Caco-2 (cell line): ENCODE data around the gene TPM1. TPM values are rescaled to one million over a fixed set of nuclear protein-coding genes. Genes with fewer than 3 reads are reported as not detected.

Experiments used
- BruUV-seq: library from RNA; stranded (reverse); fragments of 400-500 nt; replicated peaks from 2 replicates; lab custom pipeline; 2021; lab: Mats Ljungman, UMichigan
- CTCF ChIA-PET: fragments of 300-600 bp; sonication (Branson Sonifier 250); formaldehyde crosslinking; loops from one replicate; lab custom pipeline; 2022; ENCODE audit warnings: antibody characterized with exemption; lab: Charles Lee
- POLR2A ChIA-PET: fragments of 300-600 bp; sonication (Branson Sonifier 250); formaldehyde crosslinking; loops from one replicate; lab custom pipeline; 2022; ENCODE audit warnings: antibody characterized with exemption; lab: Charles Lee
- DNase-seq, 2 experiments: peaks; one replicate each; pipeline versions ENCODE4 v3.0.0 to v3.0.0-alpha.2; 2020 to 2022
- H3K27me3 ChIP-seq: replicated peaks from 2 replicates; pipeline ENCODE4 v1.6.0; 2011; ENCODE audit warnings: low read length; ENCODE audit not compliant: control insufficient read depth, insufficient read depth
- H3K36me3 ChIP-seq: 2 replicates; pipeline ENCODE4 v1.5.1; 2011; ENCODE audit warnings: low read length; ENCODE audit not compliant: control insufficient read depth, insufficient read depth
- H3K4me1 ChIP-seq: fragments of 250-450 bp; sonication (Bioruptor Pico); 2 replicates; pipeline ENCODE4 v1.5.1; 2020; ENCODE audit warnings: mild to moderate bottlenecking
- H3K4me3 ChIP-seq: 2 replicates; pipeline ENCODE4 v1.5.1; 2011; ENCODE audit warnings: low read depth, mild to moderate bottlenecking, control low read depth, low read length
- H3K9me3 ChIP-seq: fragments of 250-450 bp; sonication (Bioruptor Pico); 2 replicates; pipeline ENCODE4 v1.5.1; 2020; ENCODE audit warnings: mild to moderate bottlenecking, moderate library complexity
- H3K27ac Mint-ChIP-seq: one replicate; pipeline ENCODE4 v1.8.0; 2022; ENCODE audit warnings: mixed read lengths; ENCODE audit not compliant: unreplicated experiment
- H3K27me3 Mint-ChIP-seq: one replicate; pipeline ENCODE4 v1.8.0; 2022; ENCODE audit warnings: mixed read lengths; ENCODE audit not compliant: insufficient read depth, unreplicated experiment
- H3K36me3 Mint-ChIP-seq: one replicate; pipeline ENCODE4 v1.8.0; 2022; ENCODE audit warnings: mild to moderate bottlenecking, mixed read lengths; ENCODE audit not compliant: insufficient read depth, unreplicated experiment
- H3K4me1 Mint-ChIP-seq: one replicate; pipeline ENCODE4 v1.8.0; 2022; ENCODE audit warnings: low read depth, mixed read lengths; ENCODE audit not compliant: unreplicated experiment
- H3K4me3 Mint-ChIP-seq: one replicate; pipeline ENCODE4 v1.8.0; 2022; ENCODE audit warnings: mild to moderate bottlenecking, moderate library complexity, mixed read lengths; ENCODE audit not compliant: unreplicated experiment
- H3K9me3 Mint-ChIP-seq: one replicate; pipeline ENCODE4 v1.8.0; 2022; ENCODE audit warnings: mixed read lengths; ENCODE audit not compliant: unreplicated experiment
- intact Hi-C: fragments of 100-400 bp; cut with micrococcal nuclease; formaldehyde crosslinking; loops from one replicate; pipeline ENCODE4 v1.10.0; 2022; ENCODE audit not compliant: unreplicated experiment
- total RNA-seq: library from RNA; stranded (reverse); gene quantifications from 2 replicates; pipeline ENCODE4 v1.2.3, GENCODE V29; 2022
- TF ChIP-seq, protein P1 (sequence below), 2 experiments: fragments of 200-600 bp in 1 of 2; IDR thresholded peaks; 1 replicate in 1 of 2; 2 replicates in 1 of 2; pipeline versions ENCODE4 v1.5.1 to v1.8.0; 2011 to 2022; ENCODE audit warnings: antibody characterized with exemption in 1 of 2, control low read depth in 1 of 2, inconsistent platforms in 1 of 2, low read depth in 1 of 2, low read length in 1 of 2, mild to moderate bottlenecking in 1 of 2, moderate library complexity in 1 of 2; ENCODE audit not compliant: insufficient read depth in 1 of 2, severe bottlenecking in 1 of 2, unreplicated experiment in 1 of 2

TPM1 gene
- total RNA-seq, 1 experiment from 2014 or later: 193 TPM

DNA sequence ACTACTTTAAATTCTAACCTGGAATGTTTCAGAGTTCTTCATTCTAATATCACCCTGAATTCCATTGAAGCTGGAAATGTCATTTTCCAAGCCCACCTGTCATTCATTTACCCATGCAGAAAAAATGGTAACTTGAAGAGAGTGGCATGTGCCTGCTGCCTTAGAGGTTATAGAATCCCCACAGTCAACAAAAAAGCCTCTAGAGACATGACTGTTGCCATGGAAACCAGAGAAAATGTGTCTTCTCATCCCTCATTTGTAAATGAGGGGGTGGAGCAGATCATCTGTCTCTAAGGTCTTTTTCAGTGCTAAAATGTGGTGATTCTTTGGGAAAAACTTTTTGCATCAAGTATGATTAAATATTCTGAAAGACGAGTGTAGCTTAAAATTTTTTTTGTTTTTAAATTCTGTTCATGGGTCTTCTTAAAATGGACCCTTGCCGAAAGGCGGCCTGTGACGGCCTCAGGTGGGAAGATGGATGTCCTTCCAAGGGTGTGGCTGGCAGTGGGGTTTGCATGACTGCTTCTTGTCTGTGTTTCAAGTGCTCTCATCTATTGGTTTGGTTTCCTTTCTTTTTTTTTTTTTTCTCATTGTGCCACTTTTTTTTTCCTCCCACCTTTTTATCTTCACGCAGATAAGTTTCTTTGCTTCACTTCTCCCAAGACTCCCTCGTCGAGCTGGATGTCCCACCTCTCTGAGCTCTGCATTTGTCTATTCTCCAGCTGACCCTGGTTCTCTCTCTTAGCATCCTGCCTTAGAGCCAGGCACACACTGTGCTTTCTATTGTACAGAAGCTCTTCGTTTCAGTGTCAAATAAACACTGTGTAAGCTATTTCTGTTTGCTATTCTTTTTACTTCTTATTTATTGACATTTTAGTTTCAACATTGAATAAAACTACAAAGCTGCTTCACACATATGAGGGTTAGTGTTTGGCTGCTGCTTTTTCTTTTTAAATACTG is 23.0 kb downstream of the TPM1 start:
- ChIA-PET CTCF (interaction anchor here (0.7 kb wide), 1 partner anchor 323 kb away, joined by 4 read pairs; no protein-coding TSS in a partner anchor), POLR2A (no interaction called here)
- Histone ChIP-seq H3K4me3 (no peak overlapping the region), H3K27me3 (no peaks in the 10 kb centered on the region), H3K9me3 (no peaks in the 10 kb centered on the region), H3K4me1 (no peaks in the 10 kb centered on the region), H3K36me3 (peaks cover 6% of the 10 kb centered on the region)
- no peak for DNase-seq
- TF ChIP-seq, protein P1, sequence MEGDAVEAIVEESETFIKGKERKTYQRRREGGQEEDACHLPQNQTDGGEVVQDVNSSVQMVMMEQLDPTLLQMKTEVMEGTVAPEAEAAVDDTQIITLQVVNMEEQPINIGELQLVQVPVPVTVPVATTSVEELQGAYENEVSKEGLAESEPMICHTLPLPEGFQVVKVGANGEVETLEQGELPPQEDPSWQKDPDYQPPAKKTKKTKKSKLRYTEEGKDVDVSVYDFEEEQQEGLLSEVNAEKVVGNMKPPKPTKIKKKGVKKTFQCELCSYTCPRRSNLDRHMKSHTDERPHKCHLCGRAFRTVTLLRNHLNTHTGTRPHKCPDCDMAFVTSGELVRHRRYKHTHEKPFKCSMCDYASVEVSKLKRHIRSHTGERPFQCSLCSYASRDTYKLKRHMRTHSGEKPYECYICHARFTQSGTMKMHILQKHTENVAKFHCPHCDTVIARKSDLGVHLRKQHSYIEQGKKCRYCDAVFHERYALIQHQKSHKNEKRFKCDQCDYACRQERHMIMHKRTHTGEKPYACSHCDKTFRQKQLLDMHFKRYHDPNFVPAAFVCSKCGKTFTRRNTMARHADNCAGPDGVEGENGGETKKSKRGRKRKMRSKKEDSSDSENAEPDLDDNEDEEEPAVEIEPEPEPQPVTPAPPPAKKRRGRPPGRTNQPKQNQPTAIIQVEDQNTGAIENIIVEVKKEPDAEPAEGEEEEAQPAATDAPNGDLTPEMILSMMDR (IDR thresholded peaks at IDR 0.05; ENCODE audit: insufficient read depth in 1 of 2, low read depth in 1 of 2, low read length in 1 of 2, severe bottlenecking in 1 of 2, unreplicated experiment in 1 of 2): no peak
- no TSS peak for BruUV-seq
- intact Hi-C loops: no loop called here
- H3K27me3 Mint-ChIP-seq: no peaks in the 10 kb centered on the region
- no peak overlapping the region for H3K4me3 Mint-ChIP-seq
- H3K27ac Mint-ChIP-seq: no peak overlapping the region
- H3K4me1 Mint-ChIP-seq: no peaks in the 10 kb centered on the region
- no peaks in the 10 kb centered on the region for H3K9me3 Mint-ChIP-seq
- peaks cover 93% of the 10 kb centered on the region for H3K36me3 Mint-ChIP-seq

DNA sequence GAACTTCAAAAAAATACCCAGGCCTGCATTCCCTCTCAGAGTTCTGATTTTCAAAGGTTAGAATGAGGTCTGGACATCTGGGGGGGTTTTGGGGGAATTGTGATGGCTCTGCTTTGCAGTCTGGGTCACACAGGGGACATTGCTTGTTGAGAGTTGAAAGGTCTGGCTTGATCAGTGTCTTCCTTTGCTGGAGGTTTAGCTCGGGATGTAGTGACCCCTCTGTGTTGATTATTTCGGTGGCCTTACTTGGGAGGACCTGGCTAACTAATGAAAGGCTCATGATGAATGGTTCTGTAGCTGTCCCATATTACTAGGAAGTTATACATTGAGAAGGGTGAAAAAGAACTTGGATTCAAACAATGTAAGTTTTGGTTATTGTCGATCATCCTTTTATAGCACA is 23.7 kb downstream of the TPM1 start:
- ChIA-PET CTCF (interaction anchor here (0.7 kb wide), 1 partner anchor 324 kb away, joined by 4 read pairs; no protein-coding TSS in a partner anchor), POLR2A (no interaction called here)
- Histone ChIP-seq H3K4me1 (no peaks in the 10 kb centered on the region), H3K9me3 (no peaks in the 10 kb centered on the region), H3K36me3 (peaks cover 5% of the 10 kb centered on the region), H3K27me3 (no peaks in the 10 kb centered on the region), H3K4me3 (no peak overlapping the region)
- no peak overlapping the region for H3K27ac Mint-ChIP-seq
- DNase-seq: no peak
- H3K4me3 Mint-ChIP-seq: no peak overlapping the region
- intact Hi-C loops: no loop called here
- TF ChIP-seq, protein P1 (IDR thresholded peaks at IDR 0.05; ENCODE audit: insufficient read depth in 1 of 2, low read depth in 1 of 2, low read length in 1 of 2, severe bottlenecking in 1 of 2, unreplicated experiment in 1 of 2): no peak
- H3K9me3 Mint-ChIP-seq: no peaks in the 10 kb centered on the region
- BruUV-seq: no TSS peak
- H3K4me1 Mint-ChIP-seq: no peaks in the 10 kb centered on the region
- no peaks in the 10 kb centered on the region for H3K27me3 Mint-ChIP-seq
- peaks cover 93% of the 10 kb centered on the region for H3K36me3 Mint-ChIP-seq

DNA sequence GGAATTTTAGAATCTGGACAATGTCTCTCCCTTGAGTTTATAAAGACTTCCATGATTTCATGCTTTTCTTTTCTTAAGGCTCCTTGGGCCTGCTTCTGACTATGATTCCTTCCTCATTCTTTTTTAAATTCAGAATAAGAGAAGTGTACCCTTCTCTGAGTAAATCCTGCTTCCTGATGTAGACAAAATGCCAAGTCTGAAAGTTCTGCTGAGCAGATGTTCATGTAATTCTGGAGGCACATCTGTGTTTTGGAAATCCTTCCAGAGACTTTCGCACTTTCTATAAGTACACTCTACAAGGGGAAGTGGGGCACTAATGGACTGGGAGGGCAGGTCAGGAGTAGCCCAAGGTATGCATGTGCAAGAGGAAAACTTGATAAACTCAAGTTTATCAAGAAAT is 24.8 kb downstream of the TPM1 start:
- ChIA-PET CTCF (no interaction called here), POLR2A (no interaction called here)
- no peaks in the 10 kb centered on the region for H3K27me3 ChIP-seq
- no peaks in the 10 kb centered on the region for H3K27me3 Mint-ChIP-seq
- intact Hi-C loops: no loop called here
- TF ChIP-seq, protein P1 (IDR thresholded peaks at IDR 0.05; ENCODE audit: insufficient read depth in 1 of 2, low read depth in 1 of 2, low read length in 1 of 2, severe bottlenecking in 1 of 2, unreplicated experiment in 1 of 2): no peak
- no peak for DNase-seq
- H3K4me3 ChIP-seq: no peak overlapping the region
- no TSS peak for BruUV-seq
- H3K9me3 Mint-ChIP-seq: no peaks in the 10 kb centered on the region
- H3K4me1 Mint-ChIP-seq: peaks cover 2% of the 10 kb centered on the region
- no peaks in the 10 kb centered on the region for H3K4me1 ChIP-seq
- peaks cover 86% of the 10 kb centered on the region for H3K36me3 Mint-ChIP-seq
- no peak overlapping the region for H3K4me3 Mint-ChIP-seq
- no peak overlapping the region for H3K27ac Mint-ChIP-seq
- H3K9me3 ChIP-seq: no peaks in the 10 kb centered on the region
- peaks cover 5% of the 10 kb centered on the region for H3K36me3 ChIP-seq
